GM19438 (cell line): ENCODE results near the gene ELOB.
A peak's percentile ranks its signal among the peaks of the same experiment; 100 is the strongest.

Experiments
- ATAC-seq: cut with Tn5 transposase; IDR thresholded peaks from one replicate; pipeline ENCODE4 v1.9.1; 2021; ENCODE audit warnings: low read depth; ENCODE audit not compliant: unreplicated experiment

The ELOB gene

GRCh38 chr16:2751577-2752034, 25.5 kb downstream of the ELOB start:
- peak; percentile 30 for ATAC-seq

GRCh38 chr16:2749936-2750335, 27.1 kb downstream of the ELOB start:
- no peak for ATAC-seq

- no peak for ATAC-seq
Observed at GRCh38 chr16:2749476-2749875, 27.6 kb downstream of the ELOB start.

- ATAC-seq = no peak
Observed at GRCh38 chr16:2748757-2749455, 28.2 kb downstream of the ELOB start.

GRCh38 chr16:2745961-2746360, 31.1 kb downstream of the ELOB start:
- no peak for ATAC-seq

- ATAC-seq = no peak
Observed at GRCh38 chr16:2745116-2745890, 31.8 kb downstream of the ELOB start.

- no peak for ATAC-seq
Observed at GRCh38 chr16:2744711-2745110, 32.4 kb downstream of the ELOB start.

- ATAC-seq = no peak
Observed at GRCh38 chr16:2743007-2743810, 33.9 kb downstream of the ELOB start.

GRCh38 chr16:2742323-2743006, 34.6 kb downstream of the ELOB start:
- no peak for ATAC-seq

GRCh38 chr16:2741168-2741567, 35.9 kb downstream of the ELOB start:
- ATAC-seq = no peak

- no peak for ATAC-seq
Observed at GRCh38 chr16:2740476-2740875, 36.6 kb downstream of the ELOB start.

- no peak for ATAC-seq
Observed at GRCh38 chr16:2739625-2740430, 37.3 kb downstream of the ELOB start.

GRCh38 chr16:2738615-2739014, 38.5 kb downstream of the ELOB start:
- no peak for ATAC-seq

- ATAC-seq = no peak
Observed at GRCh38 chr16:2737895-2738418, 39.1 kb downstream of the ELOB start.

GRCh38 chr16:2737238-2737605, 39.9 kb downstream of the ELOB start:
- no peak for ATAC-seq

- ATAC-seq = no peak
Observed at GRCh38 chr16:2736476-2737237, 40.4 kb downstream of the ELOB start.

- no peak for ATAC-seq
Observed at GRCh38 chr16:2734844-2735515, 42.1 kb downstream of the ELOB start.

- ATAC-seq = no peak
Observed at GRCh38 chr16:2728034-2728433, 49.0 kb downstream of the ELOB start.
